H9 (cell line): ENCODE results near the gene FAM131C. TPM values are rescaled to one million over a fixed set of nuclear protein-coding genes. Genes with fewer than 3 reads are reported as not detected.

ENCODE experiments used
- DNase-seq: peaks from one replicate; pipeline ENCODE4 v3.0.0-alpha.2; 2017
- H2AFZ ChIP-seq: one replicate; pipeline ENCODE4 v1.6.1; 2013; ENCODE audit warnings: mild to moderate bottlenecking, low read length, control low read depth, moderate library complexity
- H2AK5ac ChIP-seq: 2 replicates; pipeline ENCODE4 v1.6.1; 2013; ENCODE audit warnings: low read length, control low read depth, mixed read lengths; ENCODE audit not compliant: insufficient read length
- H2BK120ac ChIP-seq: one replicate; pipeline ENCODE4 v1.6.1; 2013; ENCODE audit warnings: low read depth, mild to moderate bottlenecking, low read length, control low read depth, inconsistent platforms; ENCODE audit not compliant: poor library complexity, severe bottlenecking
- H2BK12ac ChIP-seq: 2 replicates; pipeline ENCODE4 v1.6.1; 2013; ENCODE audit warnings: low read length, control low read depth, mixed read lengths, low read depth; ENCODE audit not compliant: insufficient read length
- H2BK15ac ChIP-seq: 2 replicates; pipeline ENCODE4 v1.6.1; 2013; ENCODE audit warnings: low read depth, low read length, control low read depth
- H2BK20ac ChIP-seq: one replicate; pipeline ENCODE4 v1.6.1; 2013; ENCODE audit warnings: low read depth, mild to moderate bottlenecking, low read length, control low read depth, inconsistent platforms; ENCODE audit not compliant: poor library complexity, severe bottlenecking
- H2BK5ac ChIP-seq: 2 replicates; pipeline ENCODE4 v1.6.1; 2013; ENCODE audit warnings: low read length, control low read depth, mixed read lengths; ENCODE audit not compliant: insufficient read length
- H3K14ac ChIP-seq: 2 replicates; pipeline ENCODE4 v1.6.1; 2013; ENCODE audit warnings: low read length, control low read depth; ENCODE audit not compliant: insufficient read depth
- H3K18ac ChIP-seq: 2 replicates; pipeline ENCODE4 v1.6.1; 2013; ENCODE audit warnings: low read depth, mild to moderate bottlenecking, mixed read lengths, low read length, control low read depth; ENCODE audit not compliant: insufficient read length
- H3K23ac ChIP-seq: 2 replicates; pipeline ENCODE4 v1.6.1; 2013; ENCODE audit warnings: low read length, control low read depth, mixed read lengths, low read depth; ENCODE audit not compliant: insufficient read length
- H3K23me2 ChIP-seq: 2 replicates; pipeline ENCODE4 v1.6.1; 2013; ENCODE audit warnings: low read depth, mild to moderate bottlenecking, mixed read lengths, low read length, control low read depth; ENCODE audit not compliant: insufficient read length, poor library complexity, severe bottlenecking
- H3K27ac ChIP-seq: 2 replicates; pipeline ENCODE4 v1.5.1; 2013; ENCODE audit warnings: low read length, control low read depth, mixed read lengths, low read depth; ENCODE audit not compliant: insufficient read length
- H3K27me3 ChIP-seq: 2 replicates; pipeline ENCODE4 v1.6.1; 2013; ENCODE audit warnings: low read length, control low read depth, inconsistent platforms; ENCODE audit not compliant: insufficient read depth
- H3K4ac ChIP-seq: 2 replicates; pipeline ENCODE4 v1.6.1; 2013; ENCODE audit warnings: low read depth, mild to moderate bottlenecking, control low read depth, inconsistent platforms, low read length, moderate library complexity
- H3K4me1 ChIP-seq: 2 replicates; pipeline ENCODE4 v1.6.1; 2013; ENCODE audit warnings: low read length, control low read depth, inconsistent platforms; ENCODE audit not compliant: insufficient read depth
- H3K4me2 ChIP-seq: 2 replicates; pipeline ENCODE4 v1.6.1; 2013; ENCODE audit warnings: low read length, control low read depth, mixed read lengths; ENCODE audit not compliant: insufficient read length, insufficient read depth
- H3K56ac ChIP-seq: 2 replicates; pipeline ENCODE4 v1.6.1; 2013; ENCODE audit warnings: low read depth, mild to moderate bottlenecking, mixed read lengths, low read length, control low read depth; ENCODE audit not compliant: insufficient read length
- H3K79me1 ChIP-seq: 2 replicates; pipeline ENCODE4 v1.6.1; 2013; ENCODE audit warnings: low read depth, mild to moderate bottlenecking, moderate library complexity, low read length, control low read depth, inconsistent platforms; ENCODE audit not compliant: insufficient read depth, poor library complexity, severe bottlenecking
- H3K79me2 ChIP-seq: 2 replicates; pipeline ENCODE4 v1.6.1; 2013; ENCODE audit warnings: low read length, control low read depth, inconsistent platforms; ENCODE audit not compliant: insufficient read depth
- H3K9ac ChIP-seq: 2 replicates; pipeline ENCODE4 v1.6.1; 2013; ENCODE audit warnings: low read length, control low read depth, mixed read lengths; ENCODE audit not compliant: insufficient read length; ENCODE audit errors: extremely low read depth
- H3K9me3 ChIP-seq: one replicate; pipeline ENCODE4 v1.6.1; 2013; ENCODE audit warnings: low read depth, low read length, inconsistent platforms; ENCODE audit not compliant: control insufficient read depth
- H3T11ph ChIP-seq: one replicate; pipeline ENCODE4 v1.6.1; 2013; ENCODE audit warnings: mild to moderate bottlenecking, low read length, control low read depth, inconsistent platforms
- H4K20me1 ChIP-seq: one replicate; pipeline ENCODE4 v1.6.1; 2013; ENCODE audit not compliant: control insufficient read depth, insufficient read length, insufficient read depth
- H4K5ac ChIP-seq: 2 replicates; pipeline ENCODE4 v1.6.1; 2013; ENCODE audit warnings: low read depth, mild to moderate bottlenecking, mixed read lengths, low read length, control low read depth; ENCODE audit not compliant: insufficient read length
- H4K8ac ChIP-seq: replicated peaks from 2 replicates; pipeline ENCODE4 v1.6.1; 2013; ENCODE audit warnings: low read length, control low read depth, mixed read lengths, low read depth; ENCODE audit not compliant: insufficient read length
- H4K91ac ChIP-seq: 2 replicates; pipeline ENCODE4 v1.6.1; 2013; ENCODE audit warnings: low read depth, mild to moderate bottlenecking, moderate library complexity, mixed read lengths, low read length, control low read depth; ENCODE audit not compliant: insufficient read length
- H3K27ac Mint-ChIP-seq, 3 experiments: 2 replicates in 2 of 3; 3 replicates in 1 of 3; pipeline ENCODE4 v1.8.0; 2020 to 2021; ENCODE audit warnings: mixed read lengths in 3 of 3, mild to moderate bottlenecking in 1 of 3, moderate library complexity in 1 of 3
- H3K27me3 Mint-ChIP-seq: 2 replicates; pipeline ENCODE4 v1.8.0; 2021; ENCODE audit warnings: low read depth, mild to moderate bottlenecking, moderate library complexity, mixed read lengths
- H3K36me3 Mint-ChIP-seq, 3 experiments: 2 replicates in 2 of 3; 3 replicates in 1 of 3; pipeline ENCODE4 v1.8.0; 2020 to 2021; ENCODE audit warnings: low read depth in 3 of 3, mixed read lengths in 3 of 3; ENCODE audit not compliant: insufficient read depth in 1 of 3
- H3K4me1 Mint-ChIP-seq, 2 experiments: 2 replicates each; pipeline ENCODE4 v1.8.0; 2020; ENCODE audit warnings: mixed read lengths in 2 of 2
- H3K4me3 Mint-ChIP-seq, 2 experiments: 2 replicates in 1 of 2; 3 replicates in 1 of 2; pipeline ENCODE4 v1.8.0; 2020 to 2021; ENCODE audit warnings: mild to moderate bottlenecking in 2 of 2, mixed read lengths in 2 of 2, moderate library complexity in 1 of 2
- H3K9me3 Mint-ChIP-seq, 2 experiments: 2 replicates in 1 of 2; 3 replicates in 1 of 2; pipeline ENCODE4 v1.8.0; 2020; ENCODE audit warnings: mild to moderate bottlenecking in 2 of 2, mixed read lengths in 2 of 2, moderate library complexity in 1 of 2
- WGBS: extraction: QIAGEN DNeasy Blood & Tissue Kit; methylation state at CpG from one replicate; pipeline ENCODE4 v1.1.7; 2013; ENCODE audit warnings: missing lambda C conversion rate, low lambda C conversion rate, mixed read lengths; ENCODE audit not compliant: insufficient read length; ENCODE audit errors: extremely low coverage; 5-methylcytosine and 5-hydroxymethylcytosine counted together
- total RNA-seq: library from RNA; stranded (reverse); gene quantifications from 2 replicates; pipeline ENCODE4 v1.2.1, GENCODE V29; 2021
- TF ChIP-seq, protein P1 (sequence below): fragments of 200-600 bp; sonication (generic); conservative IDR thresholded peaks from 3 replicates; pipeline ENCODE4 v1.8.0; 2021; ENCODE audit warnings: antibody characterized with exemption, mild to moderate bottlenecking

The FAM131C gene
- total RNA-seq, 1 experiment from 2014 or later: 0.61 TPM

DNA sequence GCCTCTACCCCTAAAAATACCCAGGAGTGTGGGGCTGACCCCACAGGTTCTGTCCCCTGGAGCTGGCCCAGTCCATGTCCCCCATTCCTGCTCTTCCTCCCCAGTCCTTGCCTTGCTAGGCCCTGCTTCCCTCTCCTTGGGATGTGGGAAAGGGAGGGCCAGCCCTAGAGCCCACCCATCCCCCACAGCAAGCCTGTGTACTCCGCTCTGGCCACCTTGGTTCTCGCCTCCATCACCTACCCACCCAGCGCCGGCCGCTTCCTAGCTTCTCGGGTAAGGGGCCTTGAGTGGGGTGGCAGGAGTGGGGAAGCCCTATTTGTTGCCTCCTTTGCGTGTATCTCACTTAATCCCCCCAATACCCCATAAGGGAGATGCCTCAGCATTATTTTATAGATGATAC is 23.1 kb downstream of the FAM131C start:
- no peak for DNase-seq
- Mint-ChIP-seq H3K9me3 (no peaks in the 10 kb centered on the region), H3K4me3 (no peak overlapping the region), H3K27me3 (peaks cover 19% of the 10 kb centered on the region), H3K27ac (no peak overlapping the region; a peak in 2 of 7 replicates), H3K36me3 (no peaks in the 10 kb centered on the region), H3K4me1 (peaks cover 19 to 26% of the 10 kb centered on the region in 2 experiments)
- Histone ChIP-seq H2AFZ (no peak overlapping the region), H3K79me1 (no peaks in the 10 kb centered on the region), H4K5ac (no peak overlapping the region), H4K8ac (no peak overlapping the region), H3K56ac (no peak overlapping the region), H3K79me2 (no peaks in the 10 kb centered on the region), H3K9me3 (no peaks in the 10 kb centered on the region), H2AK5ac (no peak overlapping the region), H3K4me1 (peaks cover 2% of the 10 kb centered on the region; the same call in 1 of the 2 replicates), H2BK20ac (no peak overlapping the region), H3K27me3 (no peaks in the 10 kb centered on the region), H4K20me1 (no peaks in the 10 kb centered on the region), H2BK5ac (no peak overlapping the region), H2BK120ac (no peak overlapping the region), H3K14ac (peak overlapping the region; percentile 61; the same call in 1 of the 2 replicates), H3K18ac (peak overlapping the region; percentile 23), H3K4me2 (no peak overlapping the region), H3K23me2 (no peaks in the 10 kb centered on the region), H3K4ac (no peak overlapping the region), H3K23ac (no peak overlapping the region), H3K9ac (no peak overlapping the region), H2BK15ac (no peak overlapping the region), H3T11ph (no peak overlapping the region), H2BK12ac (no peak overlapping the region), H3K27ac (no peak overlapping the region), H4K91ac (no peak overlapping the region)
- no CpG with 5 or more reads among the region's 7 CpGs for WGBS
- TF ChIP-seq, protein P1, sequence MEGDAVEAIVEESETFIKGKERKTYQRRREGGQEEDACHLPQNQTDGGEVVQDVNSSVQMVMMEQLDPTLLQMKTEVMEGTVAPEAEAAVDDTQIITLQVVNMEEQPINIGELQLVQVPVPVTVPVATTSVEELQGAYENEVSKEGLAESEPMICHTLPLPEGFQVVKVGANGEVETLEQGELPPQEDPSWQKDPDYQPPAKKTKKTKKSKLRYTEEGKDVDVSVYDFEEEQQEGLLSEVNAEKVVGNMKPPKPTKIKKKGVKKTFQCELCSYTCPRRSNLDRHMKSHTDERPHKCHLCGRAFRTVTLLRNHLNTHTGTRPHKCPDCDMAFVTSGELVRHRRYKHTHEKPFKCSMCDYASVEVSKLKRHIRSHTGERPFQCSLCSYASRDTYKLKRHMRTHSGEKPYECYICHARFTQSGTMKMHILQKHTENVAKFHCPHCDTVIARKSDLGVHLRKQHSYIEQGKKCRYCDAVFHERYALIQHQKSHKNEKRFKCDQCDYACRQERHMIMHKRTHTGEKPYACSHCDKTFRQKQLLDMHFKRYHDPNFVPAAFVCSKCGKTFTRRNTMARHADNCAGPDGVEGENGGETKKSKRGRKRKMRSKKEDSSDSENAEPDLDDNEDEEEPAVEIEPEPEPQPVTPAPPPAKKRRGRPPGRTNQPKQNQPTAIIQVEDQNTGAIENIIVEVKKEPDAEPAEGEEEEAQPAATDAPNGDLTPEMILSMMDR: no peak
